CD4-positive, alpha-beta T cell treated with Interleukin-17A for 1 hour (primary cell): Measurements from ENCODE around the gene PIP.
"Not testable (repeated sequence)": the region's sequence is repeated elsewhere in the genome, so short reads cannot be mapped to it uniquely, and the experiment has no call there.

Source experiments
- DNase-seq: peaks from one replicate; pipeline ENCODE4 v3.0.0-alpha.2; 2020

PIP gene

DNA sequence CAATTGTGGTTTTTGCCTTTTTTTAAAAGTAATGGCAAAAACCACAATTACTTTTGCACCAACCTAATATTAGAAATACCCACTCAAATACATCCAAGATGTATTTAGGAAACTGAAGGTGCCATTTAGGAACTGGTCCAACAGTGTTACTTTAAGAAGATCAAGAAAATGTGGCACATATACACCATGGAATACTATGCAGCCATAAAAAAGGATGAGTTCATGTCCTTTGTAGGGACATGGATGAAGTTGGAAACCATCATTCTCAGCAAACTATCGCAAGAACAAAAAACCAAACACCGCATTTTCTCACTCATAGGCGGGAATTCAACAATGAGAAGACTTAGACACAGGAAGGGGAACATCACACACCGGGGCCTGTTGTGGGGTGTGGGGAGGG, 48.9 kb downstream of the PIP start:
- not testable (repeated sequence) for DNase-seq

DNA sequence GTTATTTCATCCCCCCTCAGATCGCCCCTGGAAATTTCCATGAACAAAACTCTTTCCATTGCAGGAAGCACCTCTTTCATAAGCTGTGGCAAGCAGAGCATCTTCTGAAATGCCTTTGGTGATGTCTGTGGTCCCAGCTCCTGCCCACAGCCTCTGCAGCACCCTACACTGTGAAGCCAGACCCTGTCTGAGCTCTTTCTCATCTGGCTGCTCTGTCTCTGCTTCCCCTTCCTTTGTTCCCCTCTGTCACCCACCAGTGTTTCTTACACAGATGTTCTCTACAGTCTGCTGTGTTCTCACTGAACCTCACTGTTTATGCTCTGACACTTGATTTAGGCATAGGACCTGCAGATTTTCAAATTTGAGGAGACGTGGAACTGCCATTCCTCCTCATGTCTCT, 49.5 kb downstream of the PIP start:
- no peak for DNase-seq

- no peak for DNase-seq
These were observed 51.1 kb downstream of the PIP start, which contains the start of gene TAS2R39 for GRCh38 chr7:143183024-143183423. Gene TAS2R39, plus strand, starts transcription at chr7:143183419. Its CDS starts 0 bp downstream, at chr7:143183419.

- no peak for DNase-seq
These were observed 53.7 kb downstream of the PIP start for GRCh38 chr7:143185551-143185950.

- DNase-seq: no peak
These were observed 57.1 kb downstream of the PIP start for GRCh38 chr7:143188994-143189393.
